Caco-2 (cell line): Measurements from ENCODE around the gene SORCS2. TPM values are rescaled to one million over a fixed set of nuclear protein-coding genes. Genes with fewer than 3 reads are reported as not detected.

ENCODE experiments used
- BruUV-seq: library from RNA; stranded (reverse); fragments of 400-500 nt; replicated peaks from 2 replicates; lab custom pipeline; 2021; lab: Mats Ljungman, UMichigan
- CTCF ChIA-PET: fragments of 300-600 bp; sonication (Branson Sonifier 250); formaldehyde crosslinking; loops from one replicate; lab custom pipeline; 2022; ENCODE audit warnings: antibody characterized with exemption; lab: Charles Lee
- POLR2A ChIA-PET: fragments of 300-600 bp; sonication (Branson Sonifier 250); formaldehyde crosslinking; loops from one replicate; lab custom pipeline; 2022; ENCODE audit warnings: antibody characterized with exemption; lab: Charles Lee
- DNase-seq, 2 experiments: peaks; one replicate each; pipeline versions ENCODE4 v3.0.0 to v3.0.0-alpha.2; 2020 to 2022
- H3K27me3 ChIP-seq: replicated peaks from 2 replicates; pipeline ENCODE4 v1.6.0; 2011; ENCODE audit warnings: low read length; ENCODE audit not compliant: control insufficient read depth, insufficient read depth
- H3K36me3 ChIP-seq: 2 replicates; pipeline ENCODE4 v1.5.1; 2011; ENCODE audit warnings: low read length; ENCODE audit not compliant: control insufficient read depth, insufficient read depth
- H3K4me1 ChIP-seq: fragments of 250-450 bp; sonication (Bioruptor Pico); 2 replicates; pipeline ENCODE4 v1.5.1; 2020; ENCODE audit warnings: mild to moderate bottlenecking
- H3K4me3 ChIP-seq: 2 replicates; pipeline ENCODE4 v1.5.1; 2011; ENCODE audit warnings: low read depth, mild to moderate bottlenecking, control low read depth, low read length
- H3K9me3 ChIP-seq: fragments of 250-450 bp; sonication (Bioruptor Pico); 2 replicates; pipeline ENCODE4 v1.5.1; 2020; ENCODE audit warnings: mild to moderate bottlenecking, moderate library complexity
- H3K27ac Mint-ChIP-seq: one replicate; pipeline ENCODE4 v1.8.0; 2022; ENCODE audit warnings: mixed read lengths; ENCODE audit not compliant: unreplicated experiment
- H3K27me3 Mint-ChIP-seq: one replicate; pipeline ENCODE4 v1.8.0; 2022; ENCODE audit warnings: mixed read lengths; ENCODE audit not compliant: insufficient read depth, unreplicated experiment
- H3K36me3 Mint-ChIP-seq: one replicate; pipeline ENCODE4 v1.8.0; 2022; ENCODE audit warnings: mild to moderate bottlenecking, mixed read lengths; ENCODE audit not compliant: insufficient read depth, unreplicated experiment
- H3K4me1 Mint-ChIP-seq: one replicate; pipeline ENCODE4 v1.8.0; 2022; ENCODE audit warnings: low read depth, mixed read lengths; ENCODE audit not compliant: unreplicated experiment
- H3K4me3 Mint-ChIP-seq: one replicate; pipeline ENCODE4 v1.8.0; 2022; ENCODE audit warnings: mild to moderate bottlenecking, moderate library complexity, mixed read lengths; ENCODE audit not compliant: unreplicated experiment
- H3K9me3 Mint-ChIP-seq: one replicate; pipeline ENCODE4 v1.8.0; 2022; ENCODE audit warnings: mixed read lengths; ENCODE audit not compliant: unreplicated experiment
- intact Hi-C: fragments of 100-400 bp; cut with micrococcal nuclease; formaldehyde crosslinking; loops from one replicate; pipeline ENCODE4 v1.10.0; 2022; ENCODE audit not compliant: unreplicated experiment
- total RNA-seq: library from RNA; stranded (reverse); gene quantifications from 2 replicates; pipeline ENCODE4 v1.2.3, GENCODE V29; 2022
- TF ChIP-seq, protein P1 (sequence below), 2 experiments: fragments of 200-600 bp in 1 of 2; IDR thresholded peaks; 1 replicate in 1 of 2; 2 replicates in 1 of 2; pipeline versions ENCODE4 v1.5.1 to v1.8.0; 2011 to 2022; ENCODE audit warnings: antibody characterized with exemption in 1 of 2, control low read depth in 1 of 2, inconsistent platforms in 1 of 2, low read depth in 1 of 2, low read length in 1 of 2, mild to moderate bottlenecking in 1 of 2, moderate library complexity in 1 of 2; ENCODE audit not compliant: insufficient read depth in 1 of 2, severe bottlenecking in 1 of 2, unreplicated experiment in 1 of 2

The SORCS2 gene
- total RNA-seq, 1 experiment from 2014 or later: 1.6 TPM

DNA sequence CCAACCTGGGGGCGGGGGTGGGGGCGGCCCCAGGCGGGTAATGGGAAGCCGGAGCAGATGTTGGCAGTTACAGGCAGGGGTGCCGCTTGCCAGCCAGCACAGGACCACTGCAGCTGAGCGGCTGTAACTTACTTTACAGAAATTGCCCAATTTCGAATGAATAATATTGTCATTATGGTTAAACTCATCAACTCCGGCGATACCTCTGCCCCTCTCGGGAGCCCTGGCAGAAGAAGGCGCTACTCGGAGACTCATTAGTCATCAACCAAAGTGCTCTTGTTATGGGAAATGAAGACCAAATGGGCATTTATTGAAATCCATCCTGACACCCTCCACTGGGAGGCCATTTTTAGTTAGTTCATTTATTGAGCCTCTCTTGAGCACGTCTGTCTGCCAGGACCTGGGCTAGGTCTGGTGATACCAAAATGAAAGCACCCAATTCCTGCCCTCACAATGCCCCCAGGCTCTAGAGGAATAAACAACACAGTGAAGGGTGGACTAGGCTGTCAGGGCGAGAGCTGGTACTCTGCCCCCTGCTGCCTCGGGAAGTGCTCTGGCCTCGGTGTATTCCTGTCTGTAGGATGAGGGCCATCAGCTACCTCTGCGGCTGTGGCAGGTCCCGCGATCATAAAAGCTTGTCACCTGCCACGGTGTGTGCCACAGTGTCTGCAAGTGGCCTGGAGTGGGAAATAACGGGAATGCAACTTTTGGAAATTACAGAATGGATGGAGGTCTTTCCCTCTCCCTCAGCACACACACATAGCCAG, 401.5 kb downstream of the SORCS2 start:
- Mint-ChIP-seq H3K4me1 (no peaks in the 10 kb centered on the region), H3K4me3 (no peak overlapping the region), H3K9me3 (no peaks in the 10 kb centered on the region), H3K36me3 (no peaks in the 10 kb centered on the region), H3K27ac (no peak overlapping the region), H3K27me3 (peaks cover 15% of the 10 kb centered on the region)
- CTCF ChIA-PET: no interaction called here
- H3K9me3 ChIP-seq: no peaks in the 10 kb centered on the region
- DNase-seq: no peak
- no peaks in the 10 kb centered on the region for H3K4me1 ChIP-seq
- no peaks in the 10 kb centered on the region; the same call in 1 of the 2 replicates for H3K36me3 ChIP-seq
- POLR2A ChIA-PET: no interaction called here
- TF ChIP-seq, protein P1, sequence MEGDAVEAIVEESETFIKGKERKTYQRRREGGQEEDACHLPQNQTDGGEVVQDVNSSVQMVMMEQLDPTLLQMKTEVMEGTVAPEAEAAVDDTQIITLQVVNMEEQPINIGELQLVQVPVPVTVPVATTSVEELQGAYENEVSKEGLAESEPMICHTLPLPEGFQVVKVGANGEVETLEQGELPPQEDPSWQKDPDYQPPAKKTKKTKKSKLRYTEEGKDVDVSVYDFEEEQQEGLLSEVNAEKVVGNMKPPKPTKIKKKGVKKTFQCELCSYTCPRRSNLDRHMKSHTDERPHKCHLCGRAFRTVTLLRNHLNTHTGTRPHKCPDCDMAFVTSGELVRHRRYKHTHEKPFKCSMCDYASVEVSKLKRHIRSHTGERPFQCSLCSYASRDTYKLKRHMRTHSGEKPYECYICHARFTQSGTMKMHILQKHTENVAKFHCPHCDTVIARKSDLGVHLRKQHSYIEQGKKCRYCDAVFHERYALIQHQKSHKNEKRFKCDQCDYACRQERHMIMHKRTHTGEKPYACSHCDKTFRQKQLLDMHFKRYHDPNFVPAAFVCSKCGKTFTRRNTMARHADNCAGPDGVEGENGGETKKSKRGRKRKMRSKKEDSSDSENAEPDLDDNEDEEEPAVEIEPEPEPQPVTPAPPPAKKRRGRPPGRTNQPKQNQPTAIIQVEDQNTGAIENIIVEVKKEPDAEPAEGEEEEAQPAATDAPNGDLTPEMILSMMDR (IDR thresholded peaks at IDR 0.05; ENCODE audit: insufficient read depth in 1 of 2, low read depth in 1 of 2, low read length in 1 of 2, severe bottlenecking in 1 of 2, unreplicated experiment in 1 of 2): no peak
- no peaks in the 10 kb centered on the region; the same call in 1 of the 2 replicates for H3K27me3 ChIP-seq
- intact Hi-C loops: no loop called here
- no peak overlapping the region for H3K4me3 ChIP-seq
- BruUV-seq: no TSS peak

DNA sequence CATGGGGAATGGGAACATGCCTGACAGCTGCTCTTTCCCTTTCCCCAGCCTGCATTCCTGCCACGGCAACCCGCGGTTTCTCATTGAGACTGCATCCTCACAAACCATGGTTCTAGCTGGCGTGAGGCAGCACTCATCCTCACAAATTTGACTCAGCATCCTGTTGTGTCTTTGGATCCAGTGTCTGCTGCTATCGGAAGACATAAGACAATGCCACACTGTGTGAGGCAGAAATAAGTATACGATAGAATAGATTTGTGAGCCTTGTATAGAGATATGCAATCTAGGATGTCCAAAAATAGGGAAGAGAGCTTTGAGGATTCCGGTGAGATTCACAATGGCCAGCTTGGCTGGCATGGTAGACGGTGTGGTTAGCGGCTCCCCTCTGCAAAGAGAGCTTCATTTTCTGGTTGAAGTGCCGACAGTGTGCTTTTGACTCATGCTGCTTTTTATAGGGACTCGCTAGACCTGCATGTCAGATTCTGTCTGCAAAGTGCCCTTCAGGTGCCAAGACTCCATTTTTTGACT, 403.7 kb downstream of the SORCS2 start:
- Mint-ChIP-seq H3K27ac (no peak overlapping the region), H3K27me3 (peaks cover 12% of the 10 kb centered on the region), H3K36me3 (no peaks in the 10 kb centered on the region), H3K4me3 (no peak overlapping the region), H3K9me3 (no peaks in the 10 kb centered on the region), H3K4me1 (no peaks in the 10 kb centered on the region)
- ChIA-PET POLR2A (no interaction called here), CTCF (no interaction called here)
- H3K9me3 ChIP-seq: no peaks in the 10 kb centered on the region
- intact Hi-C loops: no loop called here
- H3K27me3 ChIP-seq: no peaks in the 10 kb centered on the region; the same call in 1 of the 2 replicates
- TF ChIP-seq, protein P1 (IDR thresholded peaks at IDR 0.05; ENCODE audit: insufficient read depth in 1 of 2, low read depth in 1 of 2, low read length in 1 of 2, severe bottlenecking in 1 of 2, unreplicated experiment in 1 of 2): no peak
- no peak for DNase-seq
- H3K36me3 ChIP-seq: no peaks in the 10 kb centered on the region; the same call in 1 of the 2 replicates
- BruUV-seq: no TSS peak
- H3K4me1 ChIP-seq: no peaks in the 10 kb centered on the region
- H3K4me3 ChIP-seq: no peak overlapping the region

DNA sequence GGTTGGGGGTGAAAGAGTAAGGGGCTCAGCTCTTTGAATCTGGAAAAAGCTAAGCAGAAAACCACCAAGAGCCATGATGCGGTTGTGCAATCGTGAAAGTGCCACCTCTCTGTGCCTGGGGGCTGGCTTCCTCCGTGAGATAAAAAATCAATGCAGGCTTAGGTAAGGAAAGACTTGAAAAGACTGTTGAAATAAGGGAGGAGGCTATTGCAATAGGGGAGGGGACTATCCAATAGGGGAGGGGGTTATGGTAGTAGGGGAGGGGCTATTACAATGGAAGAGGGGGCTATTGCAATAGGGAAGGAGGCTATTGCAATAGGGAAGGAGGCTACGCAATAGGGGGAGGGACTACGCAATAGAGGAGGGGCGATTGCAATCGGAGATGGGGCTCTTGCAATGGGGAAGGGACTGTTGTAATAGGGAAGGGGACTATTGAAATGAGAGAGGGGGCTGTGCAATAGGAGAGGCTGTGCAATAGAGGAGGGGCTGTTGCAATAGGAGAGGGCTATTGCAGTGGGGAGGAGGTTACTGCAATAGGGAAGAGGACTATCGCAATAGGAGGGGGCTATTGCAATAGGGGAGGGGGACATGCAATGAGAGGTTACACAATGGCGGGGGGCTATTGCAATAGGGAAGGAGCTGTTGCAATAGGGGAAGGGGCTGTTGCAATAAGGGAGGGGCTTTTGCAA, 404.7 kb downstream of the SORCS2 start:
- Mint-ChIP-seq H3K27ac (no peak overlapping the region), H3K36me3 (no peaks in the 10 kb centered on the region), H3K9me3 (no peaks in the 10 kb centered on the region), H3K4me1 (no peaks in the 10 kb centered on the region), H3K27me3 (peaks cover 10% of the 10 kb centered on the region), H3K4me3 (no peak overlapping the region)
- intact Hi-C loops: no loop called here
- DNase-seq: no peak
- H3K36me3 ChIP-seq: no peaks in the 10 kb centered on the region; the same call in 1 of the 2 replicates
- H3K9me3 ChIP-seq: no peaks in the 10 kb centered on the region
- no TSS peak for BruUV-seq
- TF ChIP-seq, protein P1 (IDR thresholded peaks at IDR 0.05; ENCODE audit: insufficient read depth in 1 of 2, low read depth in 1 of 2, low read length in 1 of 2, severe bottlenecking in 1 of 2, unreplicated experiment in 1 of 2): no peak
- no peak overlapping the region for H3K4me3 ChIP-seq
- CTCF ChIA-PET: no interaction called here
- no peaks in the 10 kb centered on the region for H3K4me1 ChIP-seq
- POLR2A ChIA-PET: no interaction called here
- H3K27me3 ChIP-seq: no peaks in the 10 kb centered on the region; the same call in 1 of the 2 replicates
